NCI-H146 (cell line): ENCODE results near the gene MRTO4.
"Not testable (repeated sequence)": the region's sequence is repeated elsewhere in the genome, so short reads cannot be mapped to it uniquely, and the experiment has no call there.

Experiments
- DNase-seq: peaks from one replicate; lab custom pipeline; 2025; lab: John Stamatoyannopoulos, UW

MRTO4 gene

GRCh38 chr1:19270343-19270730 lies 18.7 kb downstream of the MRTO4 start:
- not testable (repeated sequence) for DNase-seq

GRCh38 chr1:19272064-19272463 lies 20.5 kb downstream of the MRTO4 start:
- DNase-seq, result no peak

GRCh38 chr1:19273106-19273843 lies 21.7 kb downstream of the MRTO4 start:
- DNase-seq, result no peak

- not testable (repeated sequence) for DNase-seq
These were observed 22.4 kb downstream of the MRTO4 start for GRCh38 chr1:19273844-19274531.

- no peak for DNase-seq
These were observed 23.0 kb downstream of the MRTO4 start for GRCh38 chr1:19274636-19275035.

DNA sequence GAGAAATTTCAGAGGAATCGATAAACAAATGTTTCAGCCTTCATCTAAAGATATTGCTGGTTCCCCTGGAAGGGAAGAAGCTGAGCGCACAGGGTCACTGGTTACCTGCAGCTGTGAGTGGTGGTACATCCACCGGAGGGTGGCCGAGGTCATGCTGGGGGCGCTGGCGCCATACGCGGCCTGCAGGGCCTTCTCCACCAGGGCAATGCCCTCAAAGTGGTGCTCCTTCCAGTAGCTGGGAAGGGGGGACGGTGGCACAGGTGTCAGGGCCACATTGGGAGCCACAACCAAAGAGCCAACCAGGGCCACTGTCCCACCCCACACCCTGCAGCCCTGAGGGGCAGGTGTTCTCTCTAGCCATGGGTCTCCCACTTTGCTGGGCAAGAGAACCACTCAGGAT lies 32.3 kb downstream of the MRTO4 start:
- no peak for DNase-seq

DNA sequence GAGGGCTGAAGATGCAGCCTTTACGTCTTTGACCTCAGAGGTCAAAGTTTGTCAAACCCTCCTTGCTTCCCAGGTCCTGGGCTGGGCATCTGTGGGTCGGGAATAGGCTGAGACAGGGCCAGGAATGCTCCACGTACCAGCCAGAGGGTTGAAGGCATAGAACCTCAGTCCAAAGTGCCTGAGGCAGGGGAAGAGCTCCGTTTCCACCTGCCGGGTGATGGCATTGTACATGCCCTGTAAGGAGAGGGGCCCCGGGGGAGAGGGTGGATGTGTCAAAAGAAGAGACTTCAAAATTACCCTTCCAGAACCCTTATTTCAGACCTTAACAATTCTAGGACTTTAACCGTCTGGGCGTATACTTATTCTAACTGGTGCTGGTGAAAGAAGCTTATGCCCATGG lies 33.3 kb downstream of the MRTO4 start:
- no peak for DNase-seq

- DNase-seq, result not testable (repeated sequence)
These were observed 33.8 kb downstream of the MRTO4 start for GRCh38 chr1:19285366-19285765.

GRCh38 chr1:19285807-19286206 lies 34.2 kb downstream of the MRTO4 start:
- not testable (repeated sequence) for DNase-seq

DNA sequence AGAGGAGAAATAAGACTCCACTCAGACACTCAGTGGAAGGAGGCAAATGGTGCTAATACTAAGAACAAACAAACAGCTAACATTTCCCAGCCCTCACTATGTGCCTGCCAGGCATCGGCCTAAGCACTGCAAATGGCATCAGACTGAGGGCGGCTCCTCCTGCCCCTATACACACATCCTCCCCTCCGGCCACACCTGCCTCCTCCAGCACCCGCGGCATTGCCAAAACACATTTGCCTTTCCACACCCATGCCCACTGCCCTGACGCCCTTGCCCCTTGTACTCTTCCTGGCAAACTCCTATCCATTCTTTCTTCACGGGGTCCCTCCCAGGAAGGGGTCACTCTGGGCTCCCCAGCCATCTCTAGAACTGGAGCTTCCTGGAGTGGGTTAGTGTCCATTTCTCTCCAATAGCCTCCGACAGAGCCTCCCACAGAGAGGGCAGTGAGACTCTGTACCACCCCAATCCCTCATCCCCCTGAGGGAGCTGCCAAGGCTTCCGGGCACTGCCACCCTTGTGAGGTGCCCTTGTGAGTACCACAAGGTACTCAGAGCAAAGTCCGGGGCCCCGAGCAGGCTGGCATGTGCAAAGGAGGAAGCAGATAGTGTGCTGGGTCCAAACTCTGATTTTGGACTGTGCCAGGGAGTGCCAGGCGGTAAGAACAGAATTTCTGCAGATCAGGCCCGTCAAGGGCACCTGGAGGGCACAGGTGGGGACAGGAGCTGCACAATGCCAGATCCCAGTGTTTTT lies 36.0 kb downstream of the MRTO4 start:
- no peak for DNase-seq

GRCh38 chr1:19288324-19289241 lies 37.0 kb downstream of the MRTO4 start, which contains the start of gene AKR7A3:
Gene AKR7A3, minus strand, starts transcription at chr1:19288770. Its CDS starts 61 bp downstream, at chr1:19288709.
- not testable (repeated sequence) for DNase-seq

DNA sequence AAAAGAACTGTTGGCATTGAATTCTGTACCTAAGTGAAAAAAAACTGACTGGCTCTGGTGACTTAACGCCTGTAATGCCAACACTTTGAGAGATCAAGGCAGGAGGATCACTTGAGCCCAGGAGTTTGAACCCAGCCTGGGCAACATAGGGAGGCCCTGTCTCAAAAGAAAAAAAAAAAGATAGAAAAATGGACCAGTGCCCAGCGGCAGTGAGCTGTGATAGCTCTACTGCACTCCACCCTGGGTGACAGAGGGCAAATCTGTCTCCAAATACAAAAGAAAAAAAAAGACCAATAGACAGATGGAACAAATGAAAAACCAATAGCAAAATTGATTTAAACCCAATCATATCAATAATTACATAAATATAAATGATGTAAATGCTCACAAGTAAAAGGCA lies 37.6 kb downstream of the MRTO4 start:
- DNase-seq, result no peak

GRCh38 chr1:19294638-19295037 lies 43.0 kb downstream of the MRTO4 start:
- no peak for DNase-seq

DNA sequence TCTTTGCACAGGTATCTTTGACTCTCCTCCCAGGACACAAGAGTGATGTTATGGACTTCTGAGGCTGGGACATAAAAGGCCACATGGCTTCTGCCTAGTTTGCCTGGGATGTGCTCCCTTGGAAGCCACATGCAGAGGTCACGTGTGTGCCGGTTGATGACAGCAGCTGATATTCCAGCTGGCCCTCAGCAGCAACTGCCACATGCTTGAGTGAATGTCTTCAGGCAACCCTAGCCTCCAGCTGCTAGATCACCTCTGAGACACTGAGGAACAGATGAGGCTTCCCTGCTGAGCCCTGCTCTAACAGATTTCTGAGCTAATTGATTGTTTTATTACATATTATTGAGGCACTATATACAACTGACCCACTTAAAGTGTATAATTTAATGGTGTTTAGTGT lies 48.6 kb downstream of the MRTO4 start:
- DNase-seq, result no peak

- DNase-seq, result not testable (repeated sequence)
These were observed 52.5 kb downstream of the MRTO4 start for GRCh38 chr1:19304081-19304480.

DNA sequence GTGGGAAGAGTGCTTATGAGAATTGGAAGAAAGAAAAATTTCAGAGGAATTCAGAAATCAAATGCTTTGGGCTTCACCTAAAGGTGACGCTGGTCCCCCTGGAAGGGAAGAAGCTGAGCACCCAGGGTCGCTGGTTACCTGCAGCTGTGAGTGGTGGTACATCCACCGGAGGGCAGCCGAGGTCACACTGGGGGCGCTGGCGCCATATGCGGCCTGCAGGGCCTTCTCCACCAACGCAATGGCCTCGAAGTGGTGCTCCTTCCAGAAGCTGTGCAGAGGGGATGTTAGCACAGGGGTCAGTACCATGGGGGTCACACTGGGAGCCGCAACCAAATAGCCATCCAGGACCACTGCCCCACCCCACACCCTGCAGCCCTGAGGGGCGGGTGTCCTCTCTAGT lies 54.3 kb downstream of the MRTO4 start:
- no peak for DNase-seq

DNA sequence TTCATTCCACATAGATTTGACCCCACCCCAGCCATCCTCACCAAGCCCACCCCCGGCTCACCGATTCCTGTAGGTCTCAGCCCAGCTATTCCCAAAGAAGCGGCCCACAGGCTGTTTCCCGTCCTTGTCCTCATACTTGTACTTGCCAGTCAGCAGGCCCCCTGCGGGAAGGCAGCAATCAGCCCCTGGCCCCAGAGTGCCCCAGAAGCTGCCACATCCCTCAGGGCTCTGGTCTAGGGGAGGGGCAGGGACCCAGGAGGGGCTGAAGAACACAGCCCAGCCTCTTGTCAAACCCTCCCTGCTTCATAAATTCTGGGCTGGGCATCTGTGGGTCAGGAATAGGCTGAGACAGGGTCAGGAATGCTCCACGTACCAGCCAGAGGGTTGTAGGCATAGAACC lies 55.3 kb downstream of the MRTO4 start:
- no peak for DNase-seq

DNA sequence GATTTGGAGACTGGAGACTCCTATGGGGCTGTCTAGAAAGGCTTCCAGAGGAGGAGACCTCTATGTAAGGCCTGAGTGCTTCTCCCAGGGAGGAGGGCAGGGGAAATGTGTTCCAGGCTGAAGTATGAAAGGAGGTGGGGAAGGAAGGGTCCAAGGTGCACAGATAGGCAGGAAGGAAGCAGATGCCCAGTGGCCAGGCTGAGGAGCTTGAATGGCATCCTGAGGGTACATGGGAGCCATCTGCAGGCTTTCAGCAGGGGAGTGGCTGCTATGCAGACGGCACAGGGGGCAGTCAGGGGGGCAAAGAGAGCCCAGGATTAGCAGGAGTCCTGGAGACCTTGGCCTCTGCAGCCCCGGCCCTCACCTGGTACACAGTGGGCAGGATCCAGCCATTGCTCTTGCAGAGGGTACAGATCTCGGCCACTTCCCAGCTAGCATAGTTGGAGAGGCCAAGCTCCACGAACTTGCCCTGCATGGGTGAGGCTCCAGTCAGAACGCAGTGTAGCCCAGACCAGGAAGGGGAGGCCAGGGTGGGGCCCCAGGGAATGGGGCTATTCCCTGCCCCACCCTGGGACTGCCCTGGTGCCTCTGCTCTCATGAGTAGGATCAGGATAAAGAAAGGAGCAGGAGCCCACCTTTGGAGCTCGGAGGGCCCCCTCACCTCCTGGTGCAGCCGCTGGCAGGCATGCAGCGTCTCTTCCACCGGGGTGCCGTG lies 56.3 kb downstream of the MRTO4 start:
- no peak for DNase-seq

- no peak for DNase-seq
These were observed 56.9 kb downstream of the MRTO4 start for GRCh38 chr1:19308509-19308907.

DNA sequence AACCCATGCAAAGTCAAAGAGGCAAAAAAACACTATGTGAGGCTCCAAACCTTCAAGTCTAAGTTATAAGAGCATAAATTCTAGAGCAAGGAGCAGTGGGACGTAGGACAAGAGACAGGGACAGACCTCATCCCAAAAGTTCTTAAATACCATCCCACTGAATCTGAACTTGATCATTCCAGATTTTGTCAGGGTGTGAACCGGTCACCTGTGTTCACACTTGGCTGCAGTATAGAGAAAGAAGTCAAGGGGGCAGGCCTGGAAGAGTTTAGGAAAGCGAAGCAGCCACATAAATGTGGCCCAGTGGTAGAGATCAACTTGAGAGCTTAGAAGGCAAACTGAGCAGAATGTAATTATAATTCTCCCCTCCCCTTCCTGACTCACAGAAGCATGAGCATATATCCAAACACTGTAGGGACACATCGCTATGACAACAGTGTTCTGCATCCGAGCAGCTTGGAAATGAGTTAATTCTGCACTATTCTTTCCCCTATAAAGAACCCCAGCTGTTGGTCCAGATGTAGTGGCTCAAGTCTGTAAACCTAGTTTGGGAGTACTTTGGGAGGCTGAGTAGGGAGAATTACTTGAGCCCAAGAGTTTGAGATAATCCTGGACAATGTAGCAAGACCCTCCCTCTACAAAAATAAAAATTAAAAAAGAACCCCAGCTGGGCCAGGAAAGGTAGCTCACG lies 57.7 kb downstream of the MRTO4 start:
- DNase-seq, result no peak
